HG02759 (cell line): ENCODE measurements around the gene FAM3D.

Experiments used
- ATAC-seq: cut with Tn5 transposase; IDR thresholded peaks from one replicate; pipeline ENCODE4 v1.9.1; 2021; ENCODE audit warnings: mild to moderate bottlenecking, moderate library complexity; ENCODE audit not compliant: unreplicated experiment

Gene FAM3D

GRCh38 chr3:58657571-58658141, 8.9 kb downstream of the FAM3D start:
- no peak for ATAC-seq

- ATAC-seq, result no peak
These were observed 9.5 kb downstream of the FAM3D start for GRCh38 chr3:58657036-58657520.

DNA sequence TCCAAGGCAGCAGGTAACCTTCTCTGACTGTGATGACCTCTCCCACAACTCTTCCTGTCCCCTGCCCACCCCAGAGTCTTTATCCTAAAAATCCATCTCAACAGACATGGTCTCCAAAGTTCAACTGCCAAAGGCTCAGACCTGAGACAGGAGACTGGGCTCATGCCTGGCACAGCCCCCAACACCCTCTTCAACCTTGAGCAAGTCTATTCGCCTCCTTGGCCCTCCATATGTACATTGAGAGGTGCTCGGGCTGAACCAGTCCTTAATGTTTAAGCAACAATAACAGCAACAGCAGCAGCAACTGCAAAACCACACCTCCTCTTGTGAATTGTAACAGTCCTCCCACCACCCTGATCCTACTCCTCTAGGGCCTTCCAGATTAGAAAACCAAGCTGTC, 9.9 kb downstream of the FAM3D start:
- ATAC-seq, result no peak

- ATAC-seq, result no peak
These were observed 12.1 kb downstream of the FAM3D start for GRCh38 chr3:58654466-58654865.

DNA sequence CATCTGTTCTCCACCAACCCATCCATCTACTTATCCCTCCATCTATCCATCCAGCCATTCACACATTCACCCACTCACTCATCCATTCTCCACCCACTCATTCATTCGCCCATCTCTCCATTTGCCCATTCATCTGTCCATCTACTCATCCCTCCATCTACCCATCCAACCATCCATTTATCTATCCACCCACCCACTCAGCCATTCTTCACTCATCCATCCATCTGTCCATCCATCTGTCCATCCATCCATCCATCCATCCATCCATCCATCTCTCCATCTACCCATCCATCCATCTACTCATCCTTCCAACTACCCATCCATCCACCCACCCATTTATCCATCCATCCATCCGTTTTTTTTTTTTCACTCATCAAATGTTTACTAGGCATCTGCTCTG, 13.9 kb downstream of the FAM3D start:
- no peak for ATAC-seq

DNA sequence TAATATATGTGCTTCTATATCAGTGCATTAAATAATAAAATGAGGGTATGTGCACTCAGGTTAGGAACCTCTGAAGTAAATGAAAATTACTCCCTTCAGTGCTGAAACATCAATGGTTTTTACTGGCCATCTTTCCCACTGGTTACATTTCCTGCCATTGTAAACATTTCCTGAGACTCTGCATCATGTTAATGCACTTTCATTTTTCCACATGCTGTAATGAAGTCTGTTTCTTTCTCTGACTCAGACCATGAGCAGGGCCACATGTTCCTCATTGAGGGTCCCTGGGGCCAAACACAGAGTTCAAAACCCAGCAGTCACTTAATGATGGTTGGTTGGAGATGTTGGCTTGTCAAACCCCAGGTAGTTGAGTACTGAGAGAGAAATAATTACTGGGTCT, 15.3 kb downstream of the FAM3D start:
- ATAC-seq, result no peak

- no peak for ATAC-seq
These were observed 19.0 kb downstream of the FAM3D start for GRCh38 chr3:58647381-58648141.

- no peak for ATAC-seq
These were observed 20.1 kb downstream of the FAM3D start for GRCh38 chr3:58646503-58646902.

GRCh38 chr3:58645726-58646125, 20.8 kb downstream of the FAM3D start:
- ATAC-seq, result peak; percentile 55

- ATAC-seq, result no peak
These were observed 23.7 kb downstream of the FAM3D start for GRCh38 chr3:58642846-58643245.

DNA sequence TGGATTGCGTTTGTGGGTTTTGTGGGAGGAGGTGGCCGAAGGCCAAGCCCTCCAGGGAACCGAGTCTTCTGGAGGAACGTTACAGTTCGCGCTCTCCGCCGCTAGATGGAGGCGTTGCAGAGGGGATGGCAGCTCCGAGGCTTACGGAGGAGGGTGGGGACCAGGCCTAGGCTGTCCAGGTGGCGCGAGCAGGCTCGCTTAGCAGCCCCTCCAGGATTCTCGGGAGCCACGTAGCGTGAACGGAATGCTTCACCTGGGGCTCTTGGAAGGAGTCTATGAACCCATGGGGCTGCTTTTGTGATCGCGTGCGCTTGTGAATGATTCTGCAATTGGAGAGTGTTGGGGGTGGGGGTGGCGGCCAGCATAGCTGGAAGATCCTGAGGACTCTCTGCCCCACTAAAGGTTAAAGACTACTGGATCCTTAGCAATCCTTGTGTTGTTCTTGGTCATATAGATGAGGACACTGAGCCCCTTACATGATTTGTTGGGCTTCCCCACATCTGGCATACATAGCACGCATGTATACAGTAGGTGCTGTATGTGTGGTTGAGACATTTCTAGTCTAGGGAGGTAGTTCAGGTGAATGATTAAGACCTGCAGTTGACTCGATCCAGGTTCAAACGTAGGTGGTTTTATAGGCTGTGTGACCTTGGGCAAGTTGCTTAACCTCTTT, 25.7 kb downstream of the FAM3D start:
- ATAC-seq, result peak; percentile 86

DNA sequence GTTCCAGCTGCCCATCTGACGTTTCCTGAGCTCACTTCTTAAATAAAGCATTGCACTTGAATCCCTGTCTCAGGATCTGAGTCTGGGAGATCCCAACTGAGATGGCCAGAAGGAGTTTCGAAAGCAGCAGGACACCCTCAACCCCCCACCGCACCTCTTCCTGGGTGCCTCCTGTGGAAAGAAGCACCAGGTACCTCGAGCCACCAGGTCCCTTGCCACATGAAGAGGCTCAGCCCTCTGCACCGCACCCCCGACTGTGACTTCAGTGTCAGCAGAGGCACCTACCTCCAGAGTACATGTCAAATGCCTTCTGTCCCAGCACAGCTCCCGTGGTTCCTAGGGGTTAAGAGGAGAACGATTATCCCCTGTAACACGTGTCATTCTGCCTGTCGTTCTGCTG, 26.7 kb downstream of the FAM3D start:
- ATAC-seq, result no peak

- no peak for ATAC-seq
These were observed 27.6 kb downstream of the FAM3D start for GRCh38 chr3:58639001-58639400.

- ATAC-seq, result no peak
These were observed 28.0 kb downstream of the FAM3D start for GRCh38 chr3:58638591-58638990.

- no peak for ATAC-seq
These were observed 29.1 kb downstream of the FAM3D start for GRCh38 chr3:58637509-58637908.

- peak; percentile 57 for ATAC-seq
These were observed 30.9 kb downstream of the FAM3D start for GRCh38 chr3:58635371-58636285.

DNA sequence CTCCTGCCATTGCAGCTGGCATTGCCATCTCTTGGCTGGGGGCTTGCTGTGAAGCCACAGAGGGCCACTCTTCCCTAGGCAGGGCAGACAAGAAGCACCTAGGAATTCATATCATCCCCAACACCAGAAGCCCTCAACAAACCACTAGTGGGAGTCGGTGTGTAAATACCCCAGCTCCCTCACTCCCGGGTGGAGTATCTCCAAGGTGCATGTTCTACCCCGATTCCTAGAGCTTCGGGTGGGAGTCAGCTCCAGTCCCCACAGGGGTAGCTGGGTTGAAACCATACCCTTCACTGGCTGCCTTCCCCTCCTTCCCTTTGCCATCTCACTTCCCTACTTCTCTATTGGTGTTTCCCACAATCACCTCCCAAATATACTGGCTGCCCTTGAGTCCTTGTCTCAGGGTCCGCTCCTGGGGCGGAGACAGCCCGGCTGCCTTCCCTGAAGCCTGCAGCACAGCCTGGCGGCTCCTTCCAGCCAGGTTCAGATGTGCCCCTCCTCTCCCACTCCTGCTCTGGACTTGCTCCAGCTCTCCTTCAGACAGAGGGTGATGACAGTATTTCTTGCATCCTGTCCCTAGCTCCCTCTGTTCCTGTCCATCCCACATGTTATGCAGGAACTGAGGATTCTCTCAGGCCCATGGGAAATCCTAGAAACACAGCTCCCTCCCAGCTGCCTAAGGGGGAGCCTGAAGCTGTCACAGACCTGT, 33.3 kb downstream of the FAM3D start:
- no peak for ATAC-seq

GRCh38 chr3:58631742-58632141, 34.8 kb downstream of the FAM3D start:
- ATAC-seq, result no peak

DNA sequence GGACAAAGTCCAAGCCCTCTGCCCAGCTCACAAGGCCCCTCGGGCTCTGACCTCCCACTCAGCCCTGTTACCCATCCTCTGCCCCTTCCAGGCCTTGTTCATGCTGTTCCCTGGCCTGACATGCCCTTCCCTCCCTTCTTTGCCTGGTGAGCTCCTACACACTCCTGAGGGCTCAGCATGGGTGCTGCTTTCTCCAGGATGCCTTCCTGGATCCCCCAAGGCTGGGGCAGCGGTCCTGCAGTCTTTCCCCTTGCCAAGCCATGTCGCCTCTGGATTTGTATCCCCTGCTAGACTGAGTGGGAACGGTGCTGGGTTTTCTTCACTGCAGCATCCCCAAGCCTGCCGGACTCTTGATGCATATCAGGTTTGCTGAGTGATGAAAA, 35.9 kb downstream of the FAM3D start:
- ATAC-seq, result no peak

DNA sequence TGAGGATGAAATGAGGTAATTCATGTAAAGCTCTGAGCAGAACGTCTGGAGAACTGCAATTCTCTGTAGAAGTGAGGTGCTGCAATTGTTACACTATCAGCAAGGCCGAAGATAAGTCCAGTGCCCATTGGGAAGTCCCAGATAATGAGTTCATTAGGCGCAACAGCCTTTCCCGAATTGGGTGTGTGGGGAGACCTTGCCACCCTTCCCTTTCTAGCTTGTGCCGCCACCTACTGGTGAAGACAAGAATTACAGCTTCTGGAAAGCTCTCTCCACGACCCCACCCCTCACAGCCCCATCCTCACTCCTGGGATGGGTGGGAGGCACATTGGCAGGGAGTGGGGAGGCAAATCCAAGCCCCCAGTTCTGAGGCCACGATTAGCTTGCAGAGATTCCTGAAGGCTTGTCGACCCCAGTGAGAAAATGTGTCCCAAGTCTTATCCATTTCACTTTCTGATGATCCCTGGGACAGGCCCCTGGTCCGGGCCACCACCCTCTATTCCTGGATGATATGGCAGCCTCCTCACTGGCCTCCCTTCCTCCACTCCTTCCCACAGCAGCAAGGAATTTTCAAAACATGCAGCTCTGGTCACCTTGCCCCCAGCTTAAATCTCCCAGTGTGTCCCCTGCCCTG, 36.4 kb downstream of the FAM3D start:
- peak; percentile 61 for ATAC-seq
